ENCODE data around the gene GPBP1L1.
"Not testable (repeated sequence)": the region's sequence is repeated elsewhere in the genome, so short reads cannot be mapped to it uniquely, and the experiment has no call there.

GPBP1L1 gene

GRCh38 chr1:45630429-45630828 is 55.9 kb downstream of the GPBP1L1 start:
- no peak for DNase-seq

- DNase-seq: no peak
Measured at GRCh38 chr1:45629035-45629434, 57.3 kb downstream of the GPBP1L1 start.

GRCh38 chr1:45623972-45624371 is 62.4 kb downstream of the GPBP1L1 start, which contains the start of gene CCDC17:
Gene CCDC17, minus strand, starts transcription at chr1:45624054. Its CDS starts 145 bp downstream, at chr1:45623909.
- DNase-seq: no peak

GRCh38 chr1:45622524-45623394 is 63.6 kb downstream of the GPBP1L1 start:
- DNase-seq: no peak

- no peak for DNase-seq
Measured at GRCh38 chr1:45621895-45622523, 64.3 kb downstream of the GPBP1L1 start.

GRCh38 chr1:45621501-45621836 is 64.9 kb downstream of the GPBP1L1 start:
- DNase-seq: no peak

- no peak for DNase-seq
Measured at GRCh38 chr1:45620588-45621500, 65.5 kb downstream of the GPBP1L1 start.

- DNase-seq: no peak
Measured at GRCh38 chr1:45619149-45619921, 67.0 kb downstream of the GPBP1L1 start.

GRCh38 chr1:45617618-45618017 is 68.7 kb downstream of the GPBP1L1 start:
- DNase-seq: no peak

- DNase-seq: no peak
Measured at GRCh38 chr1:45615885-45616284, 70.4 kb downstream of the GPBP1L1 start.

- DNase-seq: no peak
Measured at GRCh38 chr1:45612941-45613579, 73.3 kb downstream of the GPBP1L1 start.

- no peak for DNase-seq
Measured at GRCh38 chr1:45610589-45611226, 75.6 kb downstream of the GPBP1L1 start.

GRCh38 chr1:45608175-45609156 is 77.9 kb downstream of the GPBP1L1 start:
- DNase-seq: no peak

- DNase-seq: no peak
Measured at GRCh38 chr1:45607404-45608074, 78.8 kb downstream of the GPBP1L1 start.

GRCh38 chr1:45604239-45604638 is 82.1 kb downstream of the GPBP1L1 start:
- DNase-seq: no peak

- not testable (repeated sequence) for DNase-seq
Measured at GRCh38 chr1:45596765-45597164, 89.6 kb downstream of the GPBP1L1 start.

GRCh38 chr1:45594412-45594811 is 91.9 kb downstream of the GPBP1L1 start:
- no peak for DNase-seq

GRCh38 chr1:45589861-45590260 is 96.5 kb downstream of the GPBP1L1 start:
- DNase-seq: no peak

GRCh38 chr1:45586769-45587168 is 99.6 kb downstream of the GPBP1L1 start:
- no peak for DNase-seq
